Raji (cell line): ENCODE measurements around the gene NRXN3.

Experiments
- POLR2A ChIP-seq: IDR thresholded peaks from 2 replicates; pipeline ENCODE4 v1.6.1; 2011; ENCODE audit warnings: low read depth, low read length, control low read depth; ENCODE audit not compliant: insufficient read depth

Gene NRXN3

GRCh38 chr14:79834868-79835267 lies 1664.7 kb downstream of the NRXN3 start:
- no peak for TF ChIP-seq POLR2A

- TF ChIP-seq POLR2A, result no peak
Observed at GRCh38 chr14:79836577-79836976, 1666.4 kb downstream of the NRXN3 start.

DNA sequence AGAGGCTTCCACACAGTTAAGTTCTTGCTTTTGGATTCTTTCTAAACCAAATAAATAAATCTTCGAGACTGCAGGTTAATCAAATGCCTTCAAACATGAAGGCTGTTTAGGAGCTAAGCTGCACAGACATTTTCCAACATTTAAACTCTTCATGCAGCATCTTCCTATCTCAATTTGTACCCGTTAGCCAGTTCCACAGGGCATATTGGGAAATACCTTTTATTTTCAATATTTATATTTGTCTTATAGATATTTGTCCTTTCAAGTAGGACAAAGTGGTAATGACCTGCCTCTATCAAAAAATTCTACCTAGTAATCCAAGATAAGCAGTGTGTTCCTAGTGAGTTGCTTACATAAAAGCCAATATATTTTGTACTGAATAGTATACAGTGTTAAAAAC lies 1667.5 kb downstream of the NRXN3 start:
- no peak for TF ChIP-seq POLR2A

DNA sequence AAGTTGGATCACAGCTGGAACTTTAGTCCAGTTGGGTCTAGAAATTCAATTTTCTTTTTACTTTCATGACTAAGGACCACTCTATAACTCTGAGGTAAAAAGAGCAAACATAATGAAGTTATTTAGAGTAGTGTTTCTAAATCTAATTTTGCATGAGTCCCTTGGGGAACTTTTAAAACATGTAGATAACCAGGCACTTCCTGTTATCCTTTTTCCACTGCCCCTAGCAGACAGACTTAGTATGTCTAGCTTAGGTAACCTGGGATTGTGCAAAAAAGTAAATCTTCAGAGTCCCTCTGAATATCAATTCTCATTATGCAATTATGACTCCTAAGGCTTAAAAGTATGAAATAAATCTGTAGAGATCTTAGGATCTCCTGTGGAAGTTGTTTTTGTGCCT lies 1669.9 kb downstream of the NRXN3 start:
- TF ChIP-seq POLR2A, result no peak

DNA sequence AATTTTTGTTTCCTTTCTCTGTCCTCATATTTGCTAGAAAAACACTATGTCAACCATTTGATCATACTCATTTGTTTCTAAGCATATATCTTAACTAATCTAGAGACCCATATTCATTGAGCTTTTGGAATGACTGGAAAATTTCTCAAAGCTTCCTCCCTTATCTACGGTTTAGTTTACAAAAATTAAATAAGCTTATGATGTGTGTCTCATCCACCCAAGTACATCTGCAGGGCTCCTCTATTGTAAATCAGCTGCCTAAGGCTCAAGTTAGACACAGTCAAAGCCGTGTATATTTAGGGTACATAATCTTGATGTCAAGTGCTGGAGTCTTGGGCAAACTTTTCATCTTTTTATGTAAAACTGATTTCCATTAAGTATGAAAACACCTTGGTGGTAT lies 1670.7 kb downstream of the NRXN3 start:
- no peak for TF ChIP-seq POLR2A

GRCh38 chr14:79841433-79841832 lies 1671.3 kb downstream of the NRXN3 start:
- TF ChIP-seq POLR2A, result no peak

GRCh38 chr14:79842270-79842669 lies 1672.1 kb downstream of the NRXN3 start:
- no peak for TF ChIP-seq POLR2A

DNA sequence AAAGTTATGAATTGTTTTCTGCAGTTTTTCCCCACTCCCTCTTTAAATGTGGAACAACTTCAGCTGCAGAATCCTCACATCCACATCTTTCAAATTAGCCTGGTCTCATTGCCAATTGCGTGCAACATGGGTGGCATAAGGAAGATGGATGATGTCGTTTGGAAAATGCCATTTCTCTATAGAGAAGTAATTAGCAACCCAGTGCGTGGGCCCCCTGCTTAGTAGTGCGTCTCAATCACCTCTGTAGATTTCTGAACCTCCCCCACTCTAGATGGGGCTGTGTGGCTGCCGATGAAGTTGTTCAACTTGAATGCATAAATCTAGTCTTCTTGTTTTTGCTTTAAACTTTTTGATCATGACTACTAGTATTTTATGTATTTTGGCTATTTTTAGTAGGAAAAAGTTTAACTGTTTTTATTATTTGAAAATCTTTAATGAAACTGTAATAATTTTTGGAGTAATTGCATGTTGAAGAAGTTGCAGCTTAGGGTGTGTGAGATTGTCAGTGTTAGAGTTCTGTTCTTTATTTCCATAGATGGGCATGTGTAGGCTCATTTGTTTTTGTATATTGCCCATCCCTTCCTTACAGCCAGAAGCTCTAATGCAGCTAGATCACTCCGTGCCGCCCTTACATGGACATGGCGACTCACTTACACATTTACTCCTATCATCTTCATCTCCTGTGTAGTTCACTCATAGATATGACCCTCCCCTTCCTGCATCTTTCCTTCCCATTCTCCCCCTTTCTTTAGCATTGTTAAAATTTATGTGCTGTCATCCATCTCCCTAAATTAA lies 1683.0 kb downstream of the NRXN3 start:
- no peak for TF ChIP-seq POLR2A

GRCh38 chr14:79855789-79856188 lies 1685.6 kb downstream of the NRXN3 start:
- TF ChIP-seq POLR2A, result no peak

DNA sequence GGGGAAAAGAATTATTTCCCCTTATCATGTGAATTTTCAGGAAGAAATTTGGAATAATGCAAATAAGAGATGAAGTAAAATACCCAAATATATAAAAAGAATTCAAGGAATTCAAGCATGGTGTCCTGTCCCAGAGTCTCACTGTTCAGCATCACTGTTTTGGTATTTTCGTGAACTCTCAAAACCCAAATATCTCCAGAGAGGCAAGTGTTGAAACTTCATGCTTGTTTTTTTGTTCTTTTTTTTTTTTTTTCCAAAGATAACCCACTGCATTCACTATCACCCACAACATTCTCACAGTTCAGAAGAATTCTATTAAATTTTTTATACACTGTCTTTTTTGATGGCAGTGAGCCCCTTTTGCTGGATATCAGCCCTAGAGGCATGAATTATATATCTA lies 1686.2 kb downstream of the NRXN3 start:
- TF ChIP-seq POLR2A, result no peak

DNA sequence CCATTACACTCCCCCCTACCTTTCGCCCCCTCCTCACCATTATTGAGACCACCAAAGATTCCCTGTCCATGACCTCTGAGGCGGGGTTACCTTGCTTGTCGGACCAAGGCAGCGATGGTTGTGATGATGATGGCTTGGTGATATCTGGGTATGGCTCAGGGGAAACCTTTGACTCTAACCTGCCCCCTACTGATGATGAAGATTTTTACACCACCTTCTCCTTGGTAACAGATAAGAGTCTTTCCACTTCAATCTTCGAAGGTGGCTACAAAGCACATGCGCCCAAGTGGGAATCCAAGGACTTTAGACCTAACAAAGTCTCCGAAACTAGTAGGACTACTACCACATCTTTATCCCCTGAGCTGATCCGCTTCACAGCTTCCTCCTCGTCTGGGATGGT lies 1690.9 kb downstream of the NRXN3 start:
- no peak for TF ChIP-seq POLR2A

DNA sequence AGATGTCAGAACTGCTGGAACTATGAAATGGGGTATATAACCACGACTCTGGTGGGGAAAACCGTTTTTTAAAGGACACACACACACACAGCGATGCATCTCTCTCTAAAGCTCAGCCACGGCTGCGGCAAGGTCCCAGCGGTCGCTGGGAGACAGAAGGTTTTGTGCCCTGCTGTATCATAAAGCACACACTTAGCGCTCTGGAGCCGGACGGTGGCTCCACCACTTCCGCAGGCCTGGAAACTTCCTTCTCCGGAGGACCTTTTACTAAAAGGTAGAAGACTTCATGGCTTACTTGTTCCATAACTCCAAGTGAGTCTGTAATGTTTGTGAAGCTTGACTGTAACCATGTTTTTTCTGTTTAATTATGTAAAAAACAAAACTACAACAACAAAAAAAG lies 1691.9 kb downstream of the NRXN3 start:
- no peak for TF ChIP-seq POLR2A

- no peak for TF ChIP-seq POLR2A
Observed at GRCh38 chr14:79871136-79871535, 1701.0 kb downstream of the NRXN3 start.

DNA sequence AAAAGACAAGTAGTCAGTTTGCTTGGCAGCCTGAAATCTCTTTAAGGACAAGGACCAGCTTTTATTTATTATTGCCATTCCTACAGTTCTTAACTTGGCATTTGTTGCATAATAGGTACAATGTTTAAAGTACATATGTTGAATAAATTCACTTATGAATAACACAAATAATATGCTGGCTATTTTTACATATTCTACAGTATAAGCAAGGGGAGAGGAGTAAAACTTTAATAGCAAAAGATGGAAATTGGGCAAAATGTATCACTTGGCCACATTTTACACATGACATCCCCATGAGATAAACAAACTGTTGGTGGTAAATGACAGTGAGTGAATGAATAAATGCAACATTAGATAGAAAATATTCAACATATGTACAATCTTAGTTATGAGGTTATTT lies 1708.1 kb downstream of the NRXN3 start:
- TF ChIP-seq POLR2A, result no peak

DNA sequence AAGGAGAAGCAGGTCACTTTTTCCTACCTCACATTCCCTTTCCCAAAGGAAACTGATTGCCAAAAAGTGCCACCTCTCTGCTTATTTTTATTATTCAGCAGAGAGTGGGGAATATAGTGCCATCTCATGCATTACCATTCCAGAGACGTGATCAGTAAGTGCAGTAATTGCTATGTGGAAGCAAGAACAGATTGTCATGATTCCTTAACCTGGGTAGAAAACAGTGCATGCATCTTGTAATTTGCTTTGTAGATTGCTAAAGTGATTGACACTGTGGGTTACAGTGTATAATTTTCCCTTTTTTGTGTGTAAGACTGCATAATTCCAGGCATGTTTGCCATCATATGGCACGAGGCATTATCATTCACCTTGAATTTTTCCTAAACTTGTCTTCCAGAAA lies 1708.6 kb downstream of the NRXN3 start:
- TF ChIP-seq POLR2A, result no peak

DNA sequence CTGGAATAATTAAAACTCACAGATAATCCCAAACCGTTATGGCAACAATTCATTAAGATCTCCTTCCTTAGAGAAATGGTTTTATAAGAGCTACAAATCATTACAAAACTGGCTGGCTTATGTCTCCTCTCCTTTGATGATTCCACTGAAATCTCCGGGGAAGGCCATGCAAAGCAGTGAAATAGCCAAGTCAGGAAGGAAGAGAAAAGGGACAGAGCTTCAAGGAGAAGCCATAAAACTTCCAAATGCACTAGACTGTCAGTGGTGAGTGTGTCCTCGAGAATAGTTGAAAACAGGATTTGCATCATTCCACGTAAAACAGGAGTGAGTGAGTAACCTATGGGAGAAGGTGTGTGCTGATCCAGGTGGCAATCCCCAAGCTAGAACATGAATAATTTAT lies 1711.1 kb downstream of the NRXN3 start:
- no peak for TF ChIP-seq POLR2A

DNA sequence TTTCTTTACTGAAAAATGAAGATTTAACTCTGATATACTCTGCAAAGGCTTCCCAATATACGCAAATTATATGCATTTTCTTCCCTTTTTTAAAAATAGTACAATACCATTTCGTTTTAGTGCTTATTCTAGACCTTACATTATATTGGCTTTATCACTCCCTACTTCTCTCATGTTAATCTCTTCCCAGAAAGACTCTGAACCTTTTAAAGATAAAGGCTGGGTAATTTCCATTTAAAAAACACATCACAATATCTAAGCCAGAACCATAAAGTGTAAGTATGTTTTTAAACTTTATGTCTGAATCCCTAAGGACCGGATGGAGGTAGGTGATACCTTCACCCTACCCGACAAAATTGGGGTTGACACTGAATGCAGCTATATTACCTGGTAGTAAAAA lies 1720.4 kb downstream of the NRXN3 start:
- TF ChIP-seq POLR2A, result no peak
